CD4-positive, alpha-beta T cell treated with Interleukin-2 at 100 ng/mL for 4 hours (primary cell): ENCODE measurements around the gene ODAD3.
"Not testable (repeated sequence)": the region's sequence is repeated elsewhere in the genome, so short reads cannot be mapped to it uniquely, and the experiment has no call there.

Experiments used
- DNase-seq: peaks from one replicate; pipeline ENCODE4 v3.0.0-alpha.2; 2020; ENCODE audit warnings: low spot score

Gene ODAD3

GRCh38 chr19:11405846-11406643 is 28.9 kb downstream of the ODAD3 start:
- no peak for DNase-seq

GRCh38 chr19:11404588-11405222 is 30.2 kb downstream of the ODAD3 start:
- no peak for DNase-seq

GRCh38 chr19:11401808-11402543 is 32.9 kb downstream of the ODAD3 start:
- DNase-seq: no peak

DNA sequence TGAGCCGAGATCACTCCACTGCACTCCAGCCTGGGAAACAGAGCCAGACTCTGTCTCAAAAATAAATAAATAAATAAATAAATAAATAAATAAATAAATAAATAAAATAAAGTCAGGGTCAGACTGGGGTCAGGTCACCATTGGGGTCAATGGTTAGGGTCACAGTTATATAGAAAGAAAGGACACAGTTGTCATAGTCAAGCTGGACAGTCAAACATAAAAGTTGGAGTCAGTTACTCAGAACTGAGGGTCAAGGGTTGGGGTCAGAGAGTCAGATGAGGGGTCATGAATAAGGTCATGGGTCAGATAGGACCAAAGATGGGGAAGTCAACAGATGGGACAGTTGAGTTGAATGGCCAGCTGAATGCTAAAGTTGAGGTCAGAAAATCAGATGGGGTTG is 34.1 kb downstream of the ODAD3 start:
- DNase-seq: no peak

- DNase-seq: no peak
Measured at GRCh38 chr19:11399667-11400066, 35.3 kb downstream of the ODAD3 start.

DNA sequence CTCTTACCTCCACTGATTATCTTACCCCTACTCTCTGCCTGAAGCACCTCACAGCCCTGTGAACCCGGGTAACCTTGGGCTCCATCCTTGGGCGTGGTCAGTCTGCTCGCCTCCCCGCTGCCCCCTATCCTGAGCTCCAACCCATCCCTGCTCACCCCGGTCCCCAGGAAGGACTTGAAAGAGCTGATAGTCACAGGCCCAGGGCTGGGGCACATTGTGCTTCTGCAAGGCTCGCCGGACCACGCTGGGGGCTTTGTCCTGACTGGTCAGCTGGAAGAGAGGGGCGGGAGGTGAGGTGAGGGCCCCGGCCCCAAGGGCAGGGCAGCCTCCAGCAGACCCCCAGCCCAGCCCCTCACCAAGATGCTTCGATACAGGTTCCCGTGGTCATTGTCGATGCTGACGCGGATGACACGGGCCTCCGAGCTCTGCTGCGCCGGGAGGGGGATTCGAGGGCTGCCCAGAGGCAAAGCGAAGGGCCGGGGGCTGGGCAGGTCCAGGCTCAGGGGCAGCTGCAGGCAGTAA is 37.8 kb downstream of the ODAD3 start:
- DNase-seq: no peak

DNA sequence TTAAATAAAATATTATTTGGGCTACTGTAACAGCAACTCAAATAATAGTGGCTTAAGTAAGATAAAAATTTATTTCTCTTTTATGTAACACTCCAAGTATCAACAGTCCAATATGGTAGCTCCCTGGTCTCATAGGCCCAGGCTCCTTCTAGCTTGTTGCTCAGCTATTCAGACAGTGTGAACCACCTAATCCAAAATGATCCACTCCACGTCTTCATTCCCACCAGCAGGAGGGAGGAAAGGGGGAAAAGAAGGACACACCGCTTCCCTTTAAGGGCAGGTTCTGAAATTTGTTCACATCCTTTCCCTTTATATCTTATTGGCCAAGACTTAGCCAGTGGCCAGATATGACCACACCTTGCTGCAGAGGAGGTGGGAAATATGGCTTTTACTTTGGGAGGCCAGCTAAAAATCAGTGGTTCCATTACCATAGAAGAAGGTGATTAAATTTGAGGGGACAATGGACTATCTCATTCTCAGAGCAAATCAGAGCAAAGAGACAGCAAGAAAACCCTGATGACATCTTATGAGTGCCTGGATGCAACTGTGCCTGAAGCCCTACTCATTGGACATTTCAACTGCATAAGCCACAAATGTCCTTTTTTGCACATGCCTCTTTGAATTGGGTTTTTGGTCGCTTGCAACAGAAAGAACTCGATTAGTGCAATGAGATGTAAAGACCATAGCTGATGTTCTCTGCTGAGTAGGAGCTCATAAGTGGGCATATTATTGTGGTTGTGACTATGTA is 43.8 kb downstream of the ODAD3 start:
- no peak for DNase-seq

GRCh38 chr19:11390359-11390758 is 44.6 kb downstream of the ODAD3 start:
- DNase-seq: no peak

GRCh38 chr19:11387162-11388034 is 47.5 kb downstream of the ODAD3 start:
- no peak for DNase-seq

DNA sequence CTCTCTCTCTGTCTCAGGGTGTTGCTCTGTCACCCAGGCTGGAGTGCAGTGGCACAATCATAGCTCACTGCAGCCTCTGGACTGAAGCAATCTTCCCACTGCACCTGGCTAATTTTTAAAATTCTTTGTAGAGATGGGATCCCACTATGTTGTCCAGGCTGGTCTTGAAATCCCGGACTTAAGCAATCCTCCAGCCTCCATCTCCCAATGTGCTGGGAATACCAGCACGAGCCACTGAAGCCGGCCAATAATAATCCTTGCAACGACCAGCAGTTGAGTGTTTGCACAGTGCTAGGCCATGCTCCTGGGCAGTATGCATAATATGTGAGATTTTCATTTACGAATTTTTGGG is 50.2 kb downstream of the ODAD3 start:
- DNase-seq: no peak

GRCh38 chr19:11383706-11384048 is 51.2 kb downstream of the ODAD3 start:
- no peak for DNase-seq

DNA sequence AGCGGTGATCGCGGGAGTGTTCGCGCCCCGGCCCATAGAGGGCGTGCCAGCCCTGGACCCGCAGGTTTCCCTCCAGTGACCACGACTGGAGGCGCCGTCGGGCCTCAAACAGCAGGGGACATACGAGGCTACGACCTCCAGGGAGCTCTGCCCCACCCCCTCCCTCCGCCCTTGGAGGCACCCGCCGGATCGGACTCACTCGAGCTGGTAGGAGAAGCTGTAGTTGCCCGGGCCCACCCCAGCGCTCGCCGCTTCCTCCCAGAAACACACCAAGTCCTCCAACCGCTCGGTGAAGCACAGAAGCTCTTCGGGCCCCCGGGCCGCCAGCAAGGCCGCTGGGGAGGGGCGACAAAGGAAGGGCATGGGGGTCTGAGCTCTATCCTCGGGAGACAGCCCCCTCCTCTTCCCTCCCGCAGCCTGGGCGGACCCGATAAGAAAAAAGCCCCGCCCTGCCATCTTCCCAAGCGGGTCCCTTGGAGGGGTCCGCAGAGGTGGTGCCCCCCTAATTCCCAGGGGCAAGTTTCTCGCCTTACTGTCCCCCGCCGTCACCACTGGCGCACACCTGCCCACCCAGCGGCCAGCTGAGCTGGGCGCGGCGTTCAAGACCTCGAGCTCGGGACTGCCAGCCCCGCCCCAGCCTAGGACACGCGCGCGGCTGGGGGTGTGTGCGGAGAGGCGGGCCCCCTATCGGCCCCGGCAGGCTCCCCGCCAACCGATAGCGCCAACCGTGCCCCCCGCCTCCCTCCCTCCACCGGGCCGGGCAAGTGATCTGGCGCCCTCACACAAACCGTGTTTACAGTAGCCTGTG is 51.8 kb downstream of the ODAD3 start:
- DNase-seq: peak; percentile 22

DNA sequence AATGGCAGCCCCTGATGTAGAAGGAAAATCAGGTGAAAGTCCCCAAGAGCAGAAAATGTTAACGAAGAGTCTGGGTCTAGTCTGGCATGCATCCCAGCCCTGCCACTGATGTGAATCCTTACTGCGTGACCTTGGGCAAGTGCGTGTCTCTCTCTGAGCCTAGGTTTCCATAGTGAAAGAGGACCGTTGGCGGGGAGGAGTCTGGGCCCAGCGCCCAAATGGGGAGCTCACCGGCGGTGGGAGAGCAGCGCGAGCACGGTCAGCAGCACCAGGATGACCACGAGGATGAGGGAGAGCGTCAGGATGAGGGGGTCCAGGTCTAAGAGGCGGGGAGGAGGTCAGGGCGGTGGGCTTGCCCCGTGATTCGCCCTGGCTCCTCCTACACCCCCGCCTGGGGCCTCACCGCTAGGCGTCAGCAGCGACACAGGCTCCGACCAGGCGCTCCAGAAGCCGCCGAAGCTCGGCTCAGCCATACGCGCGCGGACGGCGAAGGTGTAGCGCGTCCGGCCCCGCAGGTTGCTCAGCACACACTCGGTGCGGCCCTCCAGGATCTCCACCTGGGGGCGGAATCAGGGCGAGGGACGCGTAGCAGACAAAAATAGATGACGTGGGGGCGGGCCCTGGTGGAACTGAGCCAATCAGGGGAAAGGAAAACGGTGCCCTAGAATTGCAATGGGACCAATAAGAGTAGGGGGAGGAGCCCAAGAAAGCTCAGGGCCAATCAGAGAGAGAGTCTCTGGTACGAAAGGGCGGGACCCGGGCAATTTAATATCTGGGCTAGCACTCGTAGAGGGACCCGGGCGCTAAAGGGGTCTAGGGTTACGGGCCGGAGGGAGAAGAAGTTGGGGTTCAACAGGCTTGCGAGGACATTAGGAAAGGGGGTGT is 54.0 kb downstream of the ODAD3 start:
- peak; percentile 99 for DNase-seq

DNA sequence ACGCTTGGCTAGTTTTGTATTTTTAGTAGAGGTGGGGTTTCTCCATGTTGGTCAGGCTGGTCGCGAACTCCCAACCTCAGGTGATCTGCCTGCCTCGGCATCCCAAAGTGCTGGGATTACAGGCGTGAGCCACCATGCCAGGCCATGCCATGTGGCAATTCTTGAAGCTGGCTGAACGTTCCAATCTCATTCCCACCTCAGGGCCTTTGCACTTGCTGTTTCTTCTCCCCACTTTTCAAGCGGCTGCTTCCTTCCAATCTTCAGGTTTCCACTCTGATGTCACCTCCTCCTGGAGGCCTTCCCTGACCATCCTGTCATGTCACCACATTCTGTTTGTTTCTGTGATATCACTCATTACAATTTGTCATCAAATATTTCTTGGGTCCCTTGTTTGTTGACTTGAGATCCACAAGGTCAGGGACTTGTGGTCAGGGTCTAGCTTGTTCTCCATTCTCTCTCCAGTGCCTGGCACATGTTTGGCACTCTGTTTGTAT is 55.0 kb downstream of the ODAD3 start:
- no peak for DNase-seq

DNA sequence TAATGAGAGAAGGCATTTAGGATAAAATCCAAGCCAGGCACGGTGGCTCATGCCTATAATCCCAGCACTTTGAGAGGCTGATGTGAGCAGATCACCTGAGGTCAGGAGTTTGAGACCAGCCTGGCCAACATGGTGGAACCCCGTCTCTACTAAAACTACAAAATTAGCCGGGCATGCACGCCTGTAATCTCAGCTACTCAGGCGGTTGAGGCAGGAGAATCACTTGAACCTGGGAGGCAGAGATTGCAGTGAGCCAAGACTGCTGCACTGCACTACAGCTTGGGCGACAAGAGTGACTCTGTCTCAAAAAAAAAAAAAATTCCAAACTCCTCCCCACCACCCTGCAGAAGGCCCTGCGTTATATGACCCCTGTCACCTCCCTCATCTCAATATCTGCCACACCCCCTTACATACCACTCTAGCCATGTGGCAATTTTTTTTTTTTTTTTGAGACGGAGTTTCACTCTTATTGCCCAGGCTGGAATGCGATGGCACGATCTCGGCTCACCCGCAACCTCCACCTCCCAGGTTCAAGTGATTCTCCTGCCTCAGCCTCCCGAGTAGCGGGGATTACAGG is 55.6 kb downstream of the ODAD3 start:
- not testable (repeated sequence) for DNase-seq

DNA sequence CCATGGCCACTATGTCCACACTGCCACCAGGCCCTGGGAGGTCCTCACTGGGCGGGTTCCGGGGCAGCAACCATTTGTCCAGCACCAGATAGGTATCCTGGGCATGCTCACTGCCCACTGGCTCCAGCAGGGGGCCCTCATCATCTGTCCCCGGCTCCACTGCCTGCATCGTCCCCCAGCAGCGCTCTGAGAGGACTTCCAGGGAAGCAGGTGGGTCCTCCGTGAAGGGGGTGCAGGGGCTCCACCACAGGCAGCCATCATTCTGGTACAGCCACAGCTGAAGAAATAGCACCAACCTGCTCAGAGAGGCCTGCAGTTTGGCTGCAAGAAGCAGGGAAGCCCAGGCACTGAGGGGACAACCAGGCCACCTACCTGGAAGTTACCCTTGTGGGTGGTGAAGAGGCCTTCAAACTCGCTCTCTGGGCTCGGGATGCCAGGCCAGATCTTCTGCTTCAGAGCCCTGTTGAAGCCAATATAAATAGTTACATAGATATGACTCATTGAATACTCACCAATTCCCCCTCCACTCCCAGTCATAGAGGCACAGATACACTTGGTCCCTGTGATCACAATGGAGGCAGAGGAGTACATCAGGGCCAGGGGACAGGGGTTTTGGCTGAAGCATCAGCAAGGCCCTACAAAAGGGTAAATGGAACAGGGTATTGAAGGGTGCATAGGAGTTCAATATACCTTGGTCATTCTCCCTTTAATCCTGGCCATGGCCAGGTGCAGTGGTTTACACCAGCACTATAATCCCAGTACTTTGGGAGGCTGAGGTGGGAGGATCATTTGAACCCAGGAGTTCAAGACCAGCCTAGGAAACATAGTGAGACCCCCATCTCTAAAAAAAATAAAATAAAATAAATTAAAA is 56.4 kb downstream of the ODAD3 start:
- DNase-seq: no peak

DNA sequence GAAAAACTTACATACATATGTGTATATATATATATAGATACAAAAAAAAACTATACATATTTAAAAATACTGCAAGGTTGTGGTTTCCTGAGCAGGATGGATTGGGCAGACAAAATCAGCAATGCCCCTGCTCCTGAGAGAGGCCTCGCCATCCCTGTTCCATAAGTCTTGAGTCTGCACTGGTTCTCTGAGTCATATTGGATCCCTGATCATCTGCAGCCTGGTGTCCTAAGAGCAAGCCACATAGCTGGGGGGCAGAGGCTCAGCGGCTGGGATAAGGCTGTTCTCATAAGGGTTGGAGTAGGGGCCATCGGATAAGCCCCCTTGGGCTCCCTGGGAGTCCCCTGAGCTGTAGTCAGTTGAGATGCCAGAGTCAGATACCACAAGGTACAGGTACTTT is 57.2 kb downstream of the ODAD3 start:
- no peak for DNase-seq

DNA sequence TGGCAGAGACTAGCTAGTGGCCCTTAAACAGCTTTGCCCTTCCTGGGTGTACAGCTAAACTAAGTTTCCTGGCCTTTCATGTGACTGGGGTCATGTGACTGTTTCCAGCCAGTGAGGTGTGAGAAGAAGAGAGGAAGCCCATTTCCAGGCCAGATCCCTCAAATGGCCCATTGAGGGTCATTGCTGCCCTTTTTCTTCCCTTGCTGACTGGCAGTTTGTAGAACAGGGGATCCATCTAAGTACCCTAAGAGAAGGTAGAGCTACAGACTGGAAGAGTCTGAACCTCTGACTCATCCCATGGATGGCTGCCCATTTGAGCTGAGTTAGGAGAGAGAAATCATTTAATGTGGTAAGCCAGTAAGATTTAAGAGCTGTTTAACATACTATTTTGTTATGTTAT is 57.7 kb downstream of the ODAD3 start:
- no peak for DNase-seq
